Activated CD8-positive, alpha-beta T cell treated with anti-CD3 and anti-CD28 coated beads, Interleukin-2, amount 10 ng/mL, durations not matched to agents 7 days and 5 days (primary cell): ENCODE results near the gene OTOGL. TPM values are rescaled to one million over a fixed set of nuclear protein-coding genes. Genes with fewer than 3 reads are reported as not detected.

Experiments used
- ATAC-seq: fragments of 150-1000 bp; cut with Tn5 transposase; one replicate; pipeline ENCODE4 v1.10.0; 2021; ENCODE audit warnings: moderate library complexity
- CTCF ChIA-PET: fragments of 350-600 bp; sonication (Branson Sonifier 250); formaldehyde crosslinking; loops from one replicate; lab custom pipeline; 2021; ENCODE audit warnings: antibody characterized with exemption; lab: Charles Lee
- POLR2A ChIA-PET: fragments of 350-600 bp; sonication (Branson Sonifier 250); formaldehyde crosslinking; loops from one replicate; lab custom pipeline; 2021; ENCODE audit warnings: antibody characterized with exemption; lab: Charles Lee
- DNase-seq: peaks from one replicate; pipeline ENCODE4 v3.0.0-alpha.2; 2020
- H3K27ac Mint-ChIP-seq: one replicate; pipeline ENCODE4 v1.8.0; 2021; ENCODE audit warnings: mild to moderate bottlenecking, mixed read lengths
- H3K27me3 Mint-ChIP-seq: one replicate; pipeline ENCODE4 v1.8.0; 2021; ENCODE audit warnings: low read depth, mixed read lengths
- H3K36me3 Mint-ChIP-seq: one replicate; pipeline ENCODE4 v1.8.0; 2021; ENCODE audit warnings: low read depth, mixed read lengths
- H3K4me1 Mint-ChIP-seq: one replicate; pipeline ENCODE4 v1.8.0; 2021; ENCODE audit warnings: low read depth, mixed read lengths
- H3K4me3 Mint-ChIP-seq: one replicate; pipeline ENCODE4 v1.8.0; 2021; ENCODE audit warnings: mild to moderate bottlenecking, mixed read lengths
- H3K9me3 Mint-ChIP-seq: one replicate; pipeline ENCODE4 v1.8.0; 2022; ENCODE audit warnings: mixed read lengths; ENCODE audit not compliant: insufficient read depth
- total RNA-seq, 2 experiments: library from RNA; stranded (reverse); gene quantifications; one replicate each; pipeline ENCODE4 v1.2.3, GENCODE V29; 2021

The OTOGL gene
- total RNA-seq, 2 experiments from 2014 or later, result not detected

DNA sequence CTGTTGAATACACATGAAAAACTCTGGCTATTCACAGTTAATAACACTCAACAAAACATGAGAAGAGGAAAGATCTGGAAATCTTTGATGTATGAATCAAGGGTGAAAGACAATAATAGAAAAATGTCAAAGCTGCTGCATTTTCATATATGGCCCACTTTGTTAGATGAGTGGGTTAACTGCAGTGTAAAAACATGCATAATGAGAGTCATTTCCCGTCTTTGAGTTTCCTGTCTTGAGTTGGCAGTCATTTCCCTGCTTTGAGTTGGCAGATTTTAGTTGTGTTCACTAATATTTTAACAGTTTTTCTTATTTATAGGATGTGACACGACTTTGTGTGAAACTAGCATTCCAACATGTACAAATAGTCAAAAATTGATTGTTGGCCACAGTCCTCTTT lies 256.8 kb downstream of the OTOGL start:
- CTCF ChIA-PET, result no interaction called here
- no peaks in the 10 kb centered on the region for H3K36me3 Mint-ChIP-seq

DNA sequence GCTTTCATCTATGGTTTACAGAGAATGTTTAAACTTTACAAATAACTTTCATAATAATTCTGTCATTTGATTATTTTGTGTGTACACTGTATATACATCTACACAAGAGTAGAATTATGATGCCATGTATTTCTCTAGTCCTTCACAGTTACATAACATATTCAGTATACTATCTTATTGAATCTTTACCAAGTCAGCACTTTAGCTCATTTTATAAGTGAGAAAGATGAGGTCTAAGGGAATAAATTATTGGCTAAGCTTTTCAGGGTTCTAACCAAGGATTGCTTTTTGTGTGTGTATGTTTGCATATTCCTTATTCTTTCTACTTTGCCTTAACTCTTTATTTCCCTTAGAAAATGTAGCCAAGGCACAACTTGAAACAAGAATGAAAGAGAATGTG lies 260.4 kb downstream of the OTOGL start:
- H3K4me3 Mint-ChIP-seq, result no peak overlapping the region
- no peaks in the 10 kb centered on the region for H3K4me1 Mint-ChIP-seq
- ATAC-seq (no peak), DNase-seq (no peak)
- H3K9me3 Mint-ChIP-seq, result no peaks in the 10 kb centered on the region
- CTCF ChIA-PET, result no interaction called here
- POLR2A ChIA-PET, result no interaction called here
- H3K27me3 Mint-ChIP-seq, result no peaks in the 10 kb centered on the region
- no peaks in the 10 kb centered on the region for H3K36me3 Mint-ChIP-seq
- H3K27ac Mint-ChIP-seq, result no peak overlapping the region

More for the DNA sequence above, 256.8 kb downstream of the OTOGL start:
- Mint-ChIP-seq H3K27ac (no peak overlapping the region), H3K9me3 (no peaks in the 10 kb centered on the region), H3K27me3 (no peaks in the 10 kb centered on the region), H3K4me1 (no peaks in the 10 kb centered on the region), H3K4me3 (no peak overlapping the region)
- ATAC-seq, result no peak
- POLR2A ChIA-PET, result no interaction called here
- DNase-seq, result no peak

DNA sequence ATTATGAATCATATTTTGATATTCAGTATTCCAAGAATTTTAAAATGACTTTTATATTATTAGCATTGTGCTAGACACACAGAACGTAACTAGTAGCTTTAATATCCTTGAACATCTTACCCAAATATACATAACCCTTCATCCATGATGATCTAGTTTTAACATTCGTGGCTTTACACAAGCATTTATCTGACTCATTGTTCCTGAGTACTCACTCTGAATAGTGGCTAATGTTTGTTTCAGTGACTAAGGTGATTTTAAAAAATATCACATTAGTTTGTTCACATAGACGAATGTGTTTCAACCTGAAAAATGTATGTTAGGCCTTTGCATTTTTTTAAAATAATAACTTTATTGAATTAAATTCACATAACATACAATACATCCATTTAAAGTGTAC lies 264.7 kb downstream of the OTOGL start:
- ATAC-seq (no peak), DNase-seq (no peak)
- POLR2A ChIA-PET, result no interaction called here
- Mint-ChIP-seq H3K36me3 (no peaks in the 10 kb centered on the region), H3K27ac (no peak overlapping the region), H3K4me3 (no peak overlapping the region), H3K4me1 (no peaks in the 10 kb centered on the region), H3K27me3 (no peaks in the 10 kb centered on the region), H3K9me3 (no peaks in the 10 kb centered on the region)
- CTCF ChIA-PET, result no interaction called here

DNA sequence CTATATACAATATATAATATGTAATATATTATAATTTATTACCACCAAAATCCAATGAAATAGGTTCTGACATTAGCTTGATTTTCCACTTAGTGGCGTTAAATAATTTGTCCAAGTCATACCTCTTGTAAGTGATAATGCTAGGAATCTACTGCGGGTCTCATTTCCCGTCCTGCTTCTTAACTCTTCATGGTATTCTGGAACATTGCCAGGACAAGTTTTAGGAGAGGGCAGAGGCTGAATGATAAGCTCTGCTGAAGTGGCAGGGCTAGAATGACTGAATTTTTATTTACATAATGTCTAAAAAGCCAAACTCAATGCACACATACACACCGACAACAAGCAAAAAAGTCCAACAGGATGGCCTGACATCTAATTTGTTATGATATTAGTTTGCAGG lies 274.3 kb downstream of the OTOGL start:
- no peak for ATAC-seq
- H3K9me3 Mint-ChIP-seq, result no peaks in the 10 kb centered on the region
- H3K4me1 Mint-ChIP-seq, result no peaks in the 10 kb centered on the region
- no peak for DNase-seq
- ChIA-PET POLR2A (no interaction called here), CTCF (no interaction called here)
- no peaks in the 10 kb centered on the region for H3K27me3 Mint-ChIP-seq
- H3K4me3 Mint-ChIP-seq, result no peak overlapping the region
- H3K27ac Mint-ChIP-seq, result no peak overlapping the region
- H3K36me3 Mint-ChIP-seq, result no peaks in the 10 kb centered on the region

DNA sequence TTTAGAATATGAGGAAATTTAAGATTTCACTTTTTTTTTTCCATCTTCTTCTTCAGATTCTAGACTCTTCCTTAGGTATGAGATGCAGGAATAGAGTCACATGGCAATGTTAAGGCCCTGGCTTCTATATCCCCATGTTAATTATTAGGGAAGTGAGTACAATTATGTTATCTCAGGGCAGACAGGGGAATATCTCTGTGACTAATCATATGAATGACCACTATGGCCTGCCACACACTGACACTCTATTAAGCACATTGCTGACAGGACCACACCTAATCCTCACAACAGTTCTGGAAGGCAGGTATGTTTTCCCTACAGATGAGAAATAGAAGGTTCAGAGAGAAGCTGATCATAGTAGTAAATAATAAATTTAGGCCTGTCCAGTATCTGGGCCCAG lies 275.3 kb downstream of the OTOGL start:
- ATAC-seq (no peak), DNase-seq (no peak)
- Mint-ChIP-seq H3K9me3 (no peaks in the 10 kb centered on the region), H3K4me3 (no peak overlapping the region), H3K4me1 (no peaks in the 10 kb centered on the region), H3K27ac (no peak overlapping the region), H3K27me3 (no peaks in the 10 kb centered on the region), H3K36me3 (no peaks in the 10 kb centered on the region)
- ChIA-PET POLR2A (no interaction called here), CTCF (no interaction called here)

DNA sequence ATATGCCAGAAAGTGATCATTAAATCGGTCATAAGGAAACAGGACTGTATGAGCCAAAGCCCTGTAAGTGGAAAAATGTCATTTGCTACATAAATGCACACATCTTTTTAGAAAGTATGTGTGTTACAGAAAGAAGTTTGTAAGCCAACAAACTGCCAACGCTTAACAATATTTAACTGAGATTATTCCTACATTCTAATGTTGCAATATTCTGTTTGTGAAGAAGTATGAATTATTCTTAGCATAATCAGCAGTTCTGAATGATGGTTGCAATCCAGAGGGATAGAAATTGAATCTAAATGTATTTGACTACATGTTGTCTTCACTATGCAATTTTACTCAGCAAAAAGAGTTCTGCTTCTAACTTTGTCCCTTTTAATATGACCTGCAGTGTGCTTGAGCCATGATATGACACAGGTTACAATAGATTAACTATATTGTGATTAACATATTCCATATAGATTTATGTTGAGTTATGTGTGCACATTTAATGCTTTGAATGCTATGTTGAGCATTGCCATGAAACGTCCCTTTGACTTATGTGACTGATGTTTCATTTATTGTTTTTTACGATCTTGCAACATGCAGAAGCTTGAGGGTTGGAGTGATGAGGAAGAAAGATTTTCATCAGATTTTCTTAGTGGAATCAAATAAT lies 277.9 kb downstream of the OTOGL start:
- ATAC-seq (no peak), DNase-seq (no peak)
- Mint-ChIP-seq H3K9me3 (no peaks in the 10 kb centered on the region), H3K36me3 (no peaks in the 10 kb centered on the region), H3K4me1 (no peaks in the 10 kb centered on the region), H3K27ac (no peak overlapping the region), H3K4me3 (no peak overlapping the region), H3K27me3 (no peaks in the 10 kb centered on the region)
- ChIA-PET CTCF (no interaction called here), POLR2A (no interaction called here)

DNA sequence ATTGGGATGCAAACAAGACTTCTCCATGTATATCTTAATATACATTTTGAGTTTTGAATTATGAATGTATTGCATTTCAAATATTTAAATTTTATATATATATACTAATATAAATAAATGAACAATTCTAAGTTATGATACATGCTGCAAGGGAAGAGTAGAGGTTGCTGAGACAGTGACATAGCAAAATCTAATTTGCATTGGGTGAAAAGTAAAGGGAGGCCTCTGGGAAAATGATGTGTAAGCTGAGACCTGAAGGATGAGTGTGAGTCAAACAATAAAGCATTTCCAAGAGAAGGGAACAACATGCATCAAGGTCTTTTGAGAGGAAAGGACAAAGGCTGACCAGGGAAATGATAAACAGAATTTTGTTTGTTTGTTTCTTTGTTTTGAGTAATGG lies 281.8 kb downstream of the OTOGL start:
- H3K4me3 Mint-ChIP-seq, result no peak overlapping the region
- no peaks in the 10 kb centered on the region for H3K9me3 Mint-ChIP-seq
- ATAC-seq, result no peak
- ChIA-PET CTCF (no interaction called here), POLR2A (no interaction called here)
- H3K4me1 Mint-ChIP-seq, result no peaks in the 10 kb centered on the region
- no peaks in the 10 kb centered on the region for H3K27me3 Mint-ChIP-seq
- no peak overlapping the region for H3K27ac Mint-ChIP-seq
- no peaks in the 10 kb centered on the region for H3K36me3 Mint-ChIP-seq
- DNase-seq, result no peak

DNA sequence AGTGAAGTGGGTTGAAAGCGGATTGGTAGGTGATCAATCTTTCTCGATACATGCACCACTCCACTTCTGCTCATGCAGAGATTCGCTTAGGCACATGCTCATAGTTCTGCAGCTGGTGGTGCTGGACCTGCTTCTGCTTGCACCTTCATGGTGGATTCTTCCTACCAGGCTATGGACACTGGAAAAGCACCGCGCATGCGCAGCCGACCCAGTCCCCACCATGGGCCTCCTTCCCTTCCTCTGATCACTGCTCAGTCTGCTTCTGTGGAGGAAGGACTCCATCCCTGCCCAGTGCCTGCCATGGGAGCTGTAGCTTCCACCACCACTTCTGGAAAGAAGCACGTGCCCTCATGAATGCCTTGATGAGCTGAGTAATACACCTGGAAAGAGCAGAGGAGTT lies 282.9 kb downstream of the OTOGL start:
- H3K27me3 Mint-ChIP-seq, result no peaks in the 10 kb centered on the region
- ChIA-PET POLR2A (no interaction called here), CTCF (no interaction called here)
- no peaks in the 10 kb centered on the region for H3K9me3 Mint-ChIP-seq
- H3K4me3 Mint-ChIP-seq, result no peak overlapping the region
- DNase-seq (no peak), ATAC-seq (no peak)
- H3K36me3 Mint-ChIP-seq, result no peaks in the 10 kb centered on the region
- no peak overlapping the region for H3K27ac Mint-ChIP-seq
- H3K4me1 Mint-ChIP-seq, result no peaks in the 10 kb centered on the region

DNA sequence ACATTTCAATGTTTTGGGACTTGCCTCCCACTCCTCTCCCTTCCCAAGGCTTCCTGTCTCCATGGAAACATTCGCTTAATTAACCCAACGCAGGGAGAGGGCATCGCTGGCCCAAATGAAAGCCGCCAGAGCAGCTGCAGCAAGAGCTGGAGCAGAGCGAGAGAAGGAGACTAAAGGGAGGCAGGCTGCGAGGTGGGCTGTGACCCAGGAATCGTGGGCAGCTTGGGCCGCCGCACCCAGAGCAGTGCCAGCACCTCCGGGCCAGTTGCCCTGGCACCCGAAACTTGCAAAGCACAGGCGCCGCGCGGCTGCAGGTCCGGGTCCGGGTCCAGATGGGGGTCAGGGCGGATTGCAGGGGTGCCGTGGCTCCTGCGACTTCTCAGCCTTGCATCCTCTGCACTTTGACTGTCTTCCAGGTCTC lies 301.2 kb downstream of the OTOGL start:
- Mint-ChIP-seq H3K4me1 (no peaks in the 10 kb centered on the region), H3K27me3 (peaks cover 13% of the 10 kb centered on the region), H3K36me3 (no peaks in the 10 kb centered on the region), H3K27ac (no peak overlapping the region), H3K9me3 (peaks cover 8% of the 10 kb centered on the region), H3K4me3 (no peak overlapping the region)
- ChIA-PET POLR2A (no interaction called here), CTCF (no interaction called here)
- DNase-seq (no peak), ATAC-seq (no peak)

DNA sequence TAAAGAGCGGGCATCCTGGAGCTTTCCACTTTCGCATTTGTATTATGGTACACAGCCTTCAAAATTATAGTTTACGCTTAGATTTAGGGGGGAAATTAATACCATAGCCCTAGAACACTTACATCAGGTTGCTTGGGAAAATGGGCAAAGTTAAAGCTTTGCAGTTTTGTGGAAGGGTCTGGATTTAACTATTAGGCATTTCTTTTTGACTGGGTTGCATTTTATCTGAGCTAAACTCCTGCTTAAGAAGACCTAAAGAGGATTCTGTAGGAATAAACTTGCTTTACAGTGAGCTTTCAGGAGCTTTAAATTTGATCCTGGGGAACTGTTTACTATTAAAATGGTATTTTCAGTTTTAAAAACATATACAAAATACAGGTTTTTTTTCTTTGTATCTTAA lies 301.9 kb downstream of the OTOGL start:
- peaks cover 8% of the 10 kb centered on the region for H3K9me3 Mint-ChIP-seq
- peaks cover 13% of the 10 kb centered on the region for H3K27me3 Mint-ChIP-seq
- H3K36me3 Mint-ChIP-seq, result no peaks in the 10 kb centered on the region
- no peak overlapping the region for H3K27ac Mint-ChIP-seq
- POLR2A ChIA-PET, result no interaction called here
- H3K4me1 Mint-ChIP-seq, result no peaks in the 10 kb centered on the region
- ATAC-seq, result no peak
- CTCF ChIA-PET, result no interaction called here
- H3K4me3 Mint-ChIP-seq, result no peak overlapping the region
- no peak for DNase-seq

DNA sequence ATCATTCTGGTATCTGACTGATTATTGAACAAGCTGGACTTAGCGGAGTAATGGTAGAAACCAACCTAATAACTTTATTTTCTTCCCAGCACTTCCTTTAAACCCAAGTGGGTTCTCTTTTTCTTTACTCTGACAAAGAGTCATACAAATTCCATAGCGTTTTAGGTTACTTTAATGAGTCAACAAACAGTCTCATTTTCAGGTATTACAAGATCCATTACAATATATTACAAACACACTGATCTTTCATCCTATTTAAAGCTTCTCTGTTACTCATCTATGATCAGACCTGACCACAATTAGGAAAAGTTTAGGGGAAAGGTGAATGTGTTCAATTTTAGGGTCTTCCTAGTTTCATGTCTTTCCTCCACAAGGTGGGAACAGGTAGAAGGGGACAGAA lies 305.3 kb downstream of the OTOGL start:
- Mint-ChIP-seq H3K27me3 (peaks cover 12% of the 10 kb centered on the region), H3K4me1 (no peaks in the 10 kb centered on the region), H3K9me3 (no peaks in the 10 kb centered on the region), H3K36me3 (no peaks in the 10 kb centered on the region), H3K4me3 (no peak overlapping the region), H3K27ac (no peak overlapping the region)
- ChIA-PET POLR2A (no interaction called here), CTCF (no interaction called here)
- DNase-seq (no peak), ATAC-seq (no peak)

DNA sequence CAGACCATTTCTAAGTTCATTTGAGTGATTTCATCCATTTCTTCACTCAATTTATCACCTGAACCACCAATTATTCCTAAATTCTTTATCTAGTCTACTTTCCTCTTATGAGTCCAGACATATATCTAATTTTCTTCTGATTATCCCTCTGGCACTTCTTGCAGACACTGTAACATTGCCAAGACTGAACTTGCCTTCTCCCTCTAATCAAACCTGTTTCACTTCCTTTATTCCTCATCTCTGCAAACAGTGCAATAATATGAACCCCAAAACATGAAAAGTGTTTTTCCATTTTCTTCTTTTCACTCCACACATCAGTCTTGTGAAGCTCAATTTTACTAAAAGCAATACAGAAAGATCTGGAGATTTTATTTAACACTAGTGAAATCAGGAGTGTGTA lies 306.9 kb downstream of the OTOGL start:
- H3K27ac Mint-ChIP-seq, result no peak overlapping the region
- no peaks in the 10 kb centered on the region for H3K36me3 Mint-ChIP-seq

DNA sequence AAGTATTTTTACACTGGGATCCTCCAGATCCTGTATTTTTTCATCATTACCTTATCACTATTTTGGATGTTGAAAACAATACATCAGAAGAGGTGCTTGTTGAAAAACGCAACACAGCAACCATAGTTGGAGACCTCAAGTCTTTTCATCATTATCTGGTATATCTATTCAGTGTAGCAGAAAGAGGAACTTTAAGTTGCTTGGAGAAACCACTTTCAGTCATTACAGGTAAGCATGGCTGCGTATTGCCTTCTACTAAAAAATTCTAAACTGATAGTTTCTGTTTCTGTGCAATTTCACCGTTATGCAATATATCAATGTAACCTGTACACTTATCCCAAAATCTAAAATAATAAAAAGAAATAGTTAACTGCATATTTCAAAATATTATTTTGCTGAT lies 312.4 kb downstream of the OTOGL start:
- no peak overlapping the region for H3K27ac Mint-ChIP-seq
- no peaks in the 10 kb centered on the region for H3K9me3 Mint-ChIP-seq
- no peaks in the 10 kb centered on the region for H3K27me3 Mint-ChIP-seq
- ChIA-PET POLR2A (no interaction called here), CTCF (no interaction called here)
- H3K4me3 Mint-ChIP-seq, result no peak overlapping the region
- ATAC-seq (no peak), DNase-seq (no peak)
- no peaks in the 10 kb centered on the region for H3K4me1 Mint-ChIP-seq
- H3K36me3 Mint-ChIP-seq, result no peaks in the 10 kb centered on the region

More for the DNA sequence above, 306.9 kb downstream of the OTOGL start:
- Mint-ChIP-seq H3K9me3 (no peaks in the 10 kb centered on the region), H3K4me3 (no peak overlapping the region), H3K27me3 (no peaks in the 10 kb centered on the region), H3K4me1 (no peaks in the 10 kb centered on the region)
- ATAC-seq (no peak), DNase-seq (no peak)
- CTCF ChIA-PET, result no interaction called here
- POLR2A ChIA-PET, result no interaction called here
